NT2/D1 (cell line): ENCODE data around the gene WDR1.

ENCODE experiments used
- SUZ12 ChIP-seq: IDR thresholded peaks from 2 replicates; pipeline ENCODE4 v1.6.1; 2011; ENCODE audit not compliant: insufficient read length, insufficient read depth; ENCODE audit errors: extremely low read depth
- ZNF274 ChIP-seq: IDR thresholded peaks from 2 replicates; pipeline ENCODE4 v1.6.1; 2011; ENCODE audit warnings: mild to moderate bottlenecking, low read depth, low read length

DNA sequence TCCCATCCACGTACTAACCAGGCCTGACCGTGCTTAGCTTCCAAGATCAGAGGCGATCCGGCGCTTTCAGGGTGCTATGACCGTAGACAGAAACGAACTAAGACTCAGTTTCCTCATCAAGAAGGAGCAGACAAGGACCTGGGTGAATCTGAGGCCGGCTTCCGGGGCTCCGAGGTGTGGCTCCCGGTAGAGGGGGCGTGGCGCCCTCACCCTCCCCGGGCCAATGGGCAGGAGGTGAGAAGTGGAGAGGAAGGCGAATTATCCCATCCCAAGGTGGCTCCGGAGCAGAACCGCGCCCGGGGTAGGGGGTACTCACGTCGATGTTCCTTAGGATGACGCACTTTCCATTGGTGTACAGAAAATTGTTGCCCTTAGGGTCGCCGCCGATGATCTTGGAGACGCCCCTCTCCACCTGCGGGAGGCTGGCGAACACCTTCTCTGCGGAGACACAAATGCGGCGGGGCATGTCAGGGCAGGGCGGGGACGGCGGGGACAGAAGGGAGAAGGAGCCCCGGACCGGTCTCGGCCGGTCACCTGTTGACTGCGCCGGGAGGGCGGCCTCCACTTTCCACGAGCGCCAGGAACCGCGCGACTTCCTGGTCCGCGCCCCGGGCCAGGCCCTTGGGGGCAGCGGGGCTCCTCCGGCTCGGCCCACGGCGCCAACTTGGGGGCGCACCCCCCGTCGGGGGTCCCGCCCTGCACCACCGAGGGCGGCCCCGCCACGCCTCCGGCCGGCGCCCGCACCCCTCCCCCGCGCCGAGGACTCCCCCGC, 616 bp downstream of the WDR1 start:
- TF ChIP-seq SUZ12 (no peak), ZNF274 (no peak)
